Measurements from ENCODE around the gene CYP24A1. TPM values are rescaled to one million over a fixed set of nuclear protein-coding genes. Genes with fewer than 3 reads are reported as not detected.

Gene CYP24A1
- total RNA-seq, 1 donor from 2014 or later, result not detected

- DNase-seq (ENCODE audit: low spot score), result no peak
Observed at GRCh38 chr20:54156981-54157835, 16.6 kb downstream of the CYP24A1 start.

- no peak for DNase-seq (ENCODE audit: low spot score)
Observed at GRCh38 chr20:54156522-54156921, 17.3 kb downstream of the CYP24A1 start.

- DNase-seq (ENCODE audit: low spot score), result no peak
Observed at GRCh38 chr20:54155736-54156317, 18.0 kb downstream of the CYP24A1 start.

- DNase-seq (ENCODE audit: low spot score), result no peak
Observed at GRCh38 chr20:54154439-54154838, 19.3 kb downstream of the CYP24A1 start.

- no peak for DNase-seq (ENCODE audit: low spot score)
Observed at GRCh38 chr20:54153847-54154246, 19.9 kb downstream of the CYP24A1 start.

GRCh38 chr20:54153041-54153327 is 20.8 kb downstream of the CYP24A1 start:
- no peak for DNase-seq (ENCODE audit: low spot score)

- DNase-seq (ENCODE audit: low spot score), result no peak
Observed at GRCh38 chr20:54152227-54153040, 21.4 kb downstream of the CYP24A1 start.

- no peak for DNase-seq (ENCODE audit: low spot score)
Observed at GRCh38 chr20:54151511-54152226, 22.1 kb downstream of the CYP24A1 start.

- DNase-seq (ENCODE audit: low spot score), result no peak
Observed at GRCh38 chr20:54151075-54151439, 22.7 kb downstream of the CYP24A1 start.

- no peak for DNase-seq (ENCODE audit: low spot score)
Observed at GRCh38 chr20:54149765-54150264, 24.0 kb downstream of the CYP24A1 start.

- DNase-seq (ENCODE audit: low spot score), result peak; percentile 75
Observed at GRCh38 chr20:54148947-54149764, 24.6 kb downstream of the CYP24A1 start.

- DNase-seq (ENCODE audit: low spot score), result no peak
Observed at GRCh38 chr20:54146672-54147071, 27.1 kb downstream of the CYP24A1 start.

GRCh38 chr20:54144847-54145414 is 28.9 kb downstream of the CYP24A1 start:
- no peak for DNase-seq (ENCODE audit: low spot score)

- no peak for DNase-seq (ENCODE audit: low spot score)
Observed at GRCh38 chr20:54140927-54141566, 32.7 kb downstream of the CYP24A1 start.

GRCh38 chr20:54140486-54140885 is 33.3 kb downstream of the CYP24A1 start:
- no peak for DNase-seq (ENCODE audit: low spot score)

- DNase-seq (ENCODE audit: low spot score), result no peak
Observed at GRCh38 chr20:54140067-54140466, 33.7 kb downstream of the CYP24A1 start.

GRCh38 chr20:54139188-54139587 is 34.6 kb downstream of the CYP24A1 start:
- DNase-seq (ENCODE audit: low spot score), result no peak

- no peak for DNase-seq (ENCODE audit: low spot score)
Observed at GRCh38 chr20:54138427-54138826, 35.4 kb downstream of the CYP24A1 start.

GRCh38 chr20:54137115-54137514 is 36.7 kb downstream of the CYP24A1 start:
- DNase-seq (ENCODE audit: low spot score), result no peak

All from mucosa of gallbladder (tissue), 1 donor.